Right lobe of liver (tissue), 6 donors: ENCODE measurements around the gene IRF2BP2. TPM values are rescaled to one million over a fixed set of nuclear protein-coding genes. Genes with fewer than 3 reads are reported as not detected.

Experiments used
- ATAC-seq, 4 donors: fragments of 200-7000 bp; cut with Tn5 transposase; one replicate each; pipeline ENCODE4 v1.9.1; 2020; ENCODE audit warnings: mild to moderate bottlenecking in 4 of 4, moderate library complexity in 4 of 4
- DNase-seq, 3 donors: peaks; one replicate each; pipeline ENCODE4 v3.0.0-alpha.2; 2020
- H3K27ac ChIP-seq, 3 donors: fragments of 200-600 bp; one replicate each; pipeline ENCODE4 v1.8.0; 2022
- H3K27me3 ChIP-seq, 2 donors: fragments of 200-600 bp; one replicate each; pipeline ENCODE4 v1.8.0; 2022
- H3K36me3 ChIP-seq, 4 donors: fragments of 200-600 bp; sonication (generic) in 1 of 4; one replicate each; pipeline versions ENCODE4 v1.5.1 to v1.8.0; 2017 to 2022; ENCODE audit warnings: control low read depth in 1 of 4
- H3K4me1 ChIP-seq, 4 donors: fragments of 200-600 bp; sonication (generic) in 1 of 4; one replicate each; pipeline versions ENCODE4 v1.5.1 to v1.8.0; 2017 to 2022; ENCODE audit warnings: control low read depth in 1 of 4
- H3K4me3 ChIP-seq, 3 donors: fragments of 200-600 bp; one replicate each; pipeline ENCODE4 v1.8.0; 2022
- H3K9me3 ChIP-seq, 4 donors: fragments of 200-600 bp; sonication (generic) in 1 of 4; one replicate each; pipeline versions ENCODE4 v1.5.1 to v1.8.0; 2017 to 2022; ENCODE audit warnings: control low read depth in 1 of 4
- CTCF ChIP-seq, 4 donors: fragments of 200-600 bp in 3 of 4; fragments of 450-650 bp in 1 of 4; IDR thresholded peaks; one replicate each; pipeline versions ENCODE4 v1.5.1 to v1.8.0; 2016 to 2022; ENCODE audit warnings: antibody characterized with exemption in 4 of 4, mild to moderate bottlenecking in 2 of 4
- POLR2A ChIP-seq: fragments of 450-650 bp; IDR thresholded peaks from one replicate; pipeline ENCODE4 v1.6.1; 2017; ENCODE audit warnings: antibody characterized with exemption, mild to moderate bottlenecking
- WGBS: methylation state at CpG from one replicate; pipeline ENCODE4 v1.1.6; 2018; ENCODE audit warnings: low coverage, low lambda C conversion rate; ENCODE audit not compliant: insufficient coverage; ENCODE audit errors: missing lambda C conversion rate; 5-methylcytosine and 5-hydroxymethylcytosine counted together
- intact Hi-C, 2 donors: fragments of 100-400 bp; cut with DNase I; formaldehyde crosslinking; loops; one replicate each; pipeline versions ENCODE4 v1.11.2 to v1.14.1; 2022
- total RNA-seq, 6 experiments: library from RNA; depleted of rRNA in 2 of 6; stranded (reverse); fragments of >200 nt in 2 of 6; fragmentation: NEBNext Ultra II Directional in 3 of 6; extraction: Animal tissue kit (Norgen Biotek cat#: 25700) in 3 of 6; gene quantifications; one replicate each; pipeline versions ENCODE4 v1.1.0 to v1.2.4, GENCODE V29; 2016 to 2023
- donor health status: DM: no; HTN: yes; CAD: no.
- donor health status: DM: no; HTN: no; CAD: no.
- donor health status: DM: no; HTN: no; CAD: no.
- donor health status: DM: no; HTN: yes; CAD: no.
- donor health status: DM: no; HTN: yes; CAD: no.

The IRF2BP2 gene
- total RNA-seq, 6 experiments from 2014 or later, result 35.3 to 93.2 (median 56.8) TPM

- WGBS, result 0% methylated on average over 11 of the region's 11 CpGs
- Histone ChIP-seq H3K4me1 (peaks cover 4 to 53% (median 28%) of the 10 kb centered on the region in 4 donors), H3K27me3 (no peaks in the 10 kb centered on the region), H3K36me3 (no peaks in the 10 kb centered on the region), H3K9me3 (no peaks in the 10 kb centered on the region), H3K4me3 (peak overlapping the region; percentile 47 to 57 (median 56)), H3K27ac (peak overlapping the region; percentile 99 to 100 (median 100))
- intact Hi-C loops, result loop anchor here in 1 of 2 donors (10.0 kb wide), 1 partner anchor 364 kb away; no protein-coding TSS in a partner anchor
- peak in 2 of 3 donors; percentile 41 to 62 for DNase-seq
- TF ChIP-seq CTCF (IDR thresholded peaks at IDR 0.05) (no peak), POLR2A (no peak)
- ATAC-seq, result peak; percentile 7 to 31 (median 14)
Measured at GRCh38 chr1:234600418-234601281, 9.3 kb downstream of the IRF2BP2 start.

GRCh38 chr1:234599617-234600417 is 10.2 kb downstream of the IRF2BP2 start:
- peak overlapping the region; percentile 47 to 57 (median 56) for H3K4me3 ChIP-seq
- peaks cover 4 to 53% (median 28%) of the 10 kb centered on the region in 4 donors for H3K4me1 ChIP-seq
- H3K27me3 ChIP-seq, result no peaks in the 10 kb centered on the region
- peak overlapping the region; percentile 99 to 100 (median 100) for H3K27ac ChIP-seq
- ATAC-seq, result peak; percentile 73 to 89 (median 80)
- H3K36me3 ChIP-seq, result no peaks in the 10 kb centered on the region
- intact Hi-C loops, result loop anchor here (5.0 to 10.0 kb wide), 4 partner anchors 55 to 365 kb away; no protein-coding TSS in a partner anchor
- peak; percentile 91 to 92 (median 91) for DNase-seq
- TF ChIP-seq CTCF (IDR thresholded peaks at IDR 0.05) (peak in 1 of 4 donors; percentile 15), POLR2A (peak; percentile 95)
- H3K9me3 ChIP-seq, result no peaks in the 10 kb centered on the region
- 0% methylated on average over 41 of the region's 87 CpGs for WGBS

GRCh38 chr1:234598974-234599616 is 10.9 kb downstream of the IRF2BP2 start:
- 0% methylated on average over 1 of the region's 1 CpG for WGBS
- peak in 2 of 3 donors; percentile 49 to 64 for DNase-seq
- Histone ChIP-seq H3K4me3 (peak overlapping the region; percentile 47 to 57 (median 56)), H3K36me3 (no peaks in the 10 kb centered on the region), H3K4me1 (peaks cover 4 to 49% (median 28%) of the 10 kb centered on the region in 4 donors), H3K27me3 (no peaks in the 10 kb centered on the region), H3K9me3 (no peaks in the 10 kb centered on the region), H3K27ac (peak overlapping the region; percentile 99 to 100 (median 100))
- intact Hi-C loops, result loop anchor here (5.0 to 10.0 kb wide), 3 partner anchors 54 to 104 kb away; no protein-coding TSS in a partner anchor
- ATAC-seq, result peak; percentile 4 to 39 (median 14)
- TF ChIP-seq CTCF (IDR thresholded peaks at IDR 0.05), result no peak

GRCh38 chr1:234597894-234598293 is 12.1 kb downstream of the IRF2BP2 start:
- TF ChIP-seq CTCF (IDR thresholded peaks at IDR 0.05) (peak; percentile 65 to 69 (median 67)), POLR2A (no peak)
- ATAC-seq, result peak in 1 of 4 donors; percentile 11
- Histone ChIP-seq H3K4me3 (no peak overlapping the region), H3K4me1 (peaks cover 4 to 39% (median 24%) of the 10 kb centered on the region in 4 donors), H3K9me3 (no peaks in the 10 kb centered on the region), H3K36me3 (no peaks in the 10 kb centered on the region), H3K27me3 (no peaks in the 10 kb centered on the region), H3K27ac (peak overlapping the region in 2 of 3 donors; percentile 100)
- no peak for DNase-seq
- WGBS, result 13% methylated on average over 2 of the region's 2 CpGs
- intact Hi-C loops, result loop anchor here (5.0 to 10.0 kb wide), 3 partner anchors 53 to 103 kb away; no protein-coding TSS in a partner anchor
